GM21825 (cell line): Measurements from ENCODE around the gene ADAMTS2.
"Not testable (repeated sequence)": the region's sequence is repeated elsewhere in the genome, so short reads cannot be mapped to it uniquely, and the experiment has no call there.

Experiments used
- ATAC-seq: cut with Tn5 transposase; IDR thresholded peaks from one replicate; pipeline ENCODE4 v1.9.1; 2021; ENCODE audit warnings: mild to moderate bottlenecking, moderate library complexity; ENCODE audit not compliant: unreplicated experiment

ADAMTS2 gene

GRCh38 chr5:179298181-179298993, 46.9 kb downstream of the ADAMTS2 start:
- ATAC-seq = no peak

GRCh38 chr5:179297486-179298180, 47.6 kb downstream of the ADAMTS2 start:
- ATAC-seq = no peak

DNA sequence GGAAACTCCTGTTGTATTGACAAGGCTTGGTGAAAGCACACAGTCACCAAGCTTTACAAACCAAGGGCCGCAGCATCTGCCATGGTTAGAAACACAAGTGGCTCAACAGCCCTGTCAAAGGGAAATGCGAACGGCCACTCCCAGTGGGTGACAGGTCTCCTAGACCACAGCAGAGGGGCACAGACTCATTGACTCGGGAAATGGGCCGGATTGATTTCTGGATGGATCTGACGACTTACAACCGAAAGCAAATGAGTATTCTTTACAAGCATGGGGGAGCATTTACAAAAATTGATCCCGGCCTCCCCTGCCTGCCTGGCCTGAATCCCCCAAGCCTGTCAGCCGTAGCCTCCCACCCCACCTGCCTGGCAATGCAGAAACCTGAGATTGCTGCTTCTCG, 48.2 kb downstream of the ADAMTS2 start:
- ATAC-seq = no peak

- no peak for ATAC-seq
Measured at GRCh38 chr5:179296150-179296821, 49.0 kb downstream of the ADAMTS2 start.

DNA sequence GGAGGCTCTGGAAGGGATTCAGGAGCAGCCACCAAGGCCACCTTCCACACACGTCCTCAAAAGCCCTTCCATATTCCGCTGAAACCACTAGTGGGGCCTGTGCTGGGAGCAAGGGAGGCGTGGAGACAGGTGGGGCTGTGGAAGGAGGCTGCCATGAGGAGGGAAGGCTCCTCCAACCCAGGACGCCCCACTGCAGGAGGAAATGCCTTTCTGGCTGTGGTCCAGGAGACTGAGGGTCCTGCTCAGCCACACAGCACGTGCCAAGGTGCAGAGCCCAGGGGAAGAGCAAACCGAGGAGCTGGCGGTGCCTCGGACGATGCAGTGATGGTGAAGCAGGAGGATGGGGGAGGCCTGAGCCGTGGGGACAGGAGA, 49.5 kb downstream of the ADAMTS2 start:
- no peak for ATAC-seq

DNA sequence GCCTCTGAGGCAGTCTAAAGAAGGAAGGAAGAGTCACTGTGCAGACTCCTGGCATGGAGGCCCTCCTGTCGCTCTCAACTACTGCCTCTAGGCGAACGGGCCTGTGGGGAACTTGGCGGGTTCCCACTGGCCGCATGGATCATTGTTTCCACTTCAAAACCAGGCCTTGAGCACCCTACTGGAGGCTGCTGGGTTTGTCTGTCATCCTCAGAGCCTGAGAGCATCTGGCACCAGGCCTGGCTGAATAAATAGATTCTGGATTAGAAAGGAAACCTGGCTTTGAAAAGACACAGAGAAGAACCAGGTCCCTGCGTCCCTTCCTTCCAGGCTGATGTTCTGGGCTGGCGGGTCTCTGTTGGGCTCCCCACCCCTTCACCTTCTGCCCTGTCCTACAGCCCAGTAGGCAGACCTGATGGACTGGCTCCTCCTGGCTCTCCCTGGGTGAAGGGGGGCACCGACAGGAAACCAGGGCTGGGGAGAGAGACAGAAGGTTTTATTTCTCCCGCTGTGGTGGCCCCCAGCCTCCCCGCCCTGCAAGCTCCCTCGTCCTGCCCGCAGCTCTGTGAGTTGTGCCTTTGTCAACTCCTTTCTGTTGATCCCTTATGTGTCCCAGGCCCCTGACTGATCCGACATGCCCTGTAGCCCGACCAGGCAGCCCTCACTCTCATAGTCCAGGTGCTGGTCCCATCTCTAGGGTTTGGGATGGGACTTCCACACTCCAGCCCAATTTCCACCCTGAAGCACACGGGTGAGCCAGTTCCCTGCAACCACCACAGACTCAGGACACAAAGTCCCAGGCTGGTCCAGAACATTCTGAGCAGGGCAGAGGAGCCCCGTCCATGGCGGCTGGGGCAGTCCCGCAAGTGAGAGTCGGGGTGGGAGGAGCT, 50.1 kb downstream of the ADAMTS2 start:
- ATAC-seq = no peak

- ATAC-seq = no peak
Measured at GRCh38 chr5:179294131-179294780, 51.0 kb downstream of the ADAMTS2 start.

- ATAC-seq = no peak
Measured at GRCh38 chr5:179292681-179293635, 52.3 kb downstream of the ADAMTS2 start.

DNA sequence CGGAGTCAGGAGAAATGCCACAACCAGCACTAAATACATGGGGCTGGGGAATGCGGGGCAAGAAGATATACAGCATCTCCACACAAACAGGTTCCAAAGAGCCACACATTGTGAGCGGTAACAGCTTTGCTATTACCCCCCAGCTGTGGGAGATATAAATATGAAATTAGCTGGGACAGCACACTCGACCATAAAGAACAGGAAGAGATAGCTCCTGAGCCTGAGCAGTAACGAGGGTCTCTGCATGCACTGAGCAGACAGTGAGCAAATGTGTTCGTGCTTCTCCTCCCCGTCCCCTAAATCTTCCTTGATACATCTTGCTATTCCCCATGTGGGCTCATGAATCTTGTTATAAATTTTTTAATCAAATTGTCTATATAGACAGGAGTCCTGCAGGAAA, 53.1 kb downstream of the ADAMTS2 start:
- no peak for ATAC-seq

- no peak for ATAC-seq
Measured at GRCh38 chr5:179290681-179291540, 54.4 kb downstream of the ADAMTS2 start.

DNA sequence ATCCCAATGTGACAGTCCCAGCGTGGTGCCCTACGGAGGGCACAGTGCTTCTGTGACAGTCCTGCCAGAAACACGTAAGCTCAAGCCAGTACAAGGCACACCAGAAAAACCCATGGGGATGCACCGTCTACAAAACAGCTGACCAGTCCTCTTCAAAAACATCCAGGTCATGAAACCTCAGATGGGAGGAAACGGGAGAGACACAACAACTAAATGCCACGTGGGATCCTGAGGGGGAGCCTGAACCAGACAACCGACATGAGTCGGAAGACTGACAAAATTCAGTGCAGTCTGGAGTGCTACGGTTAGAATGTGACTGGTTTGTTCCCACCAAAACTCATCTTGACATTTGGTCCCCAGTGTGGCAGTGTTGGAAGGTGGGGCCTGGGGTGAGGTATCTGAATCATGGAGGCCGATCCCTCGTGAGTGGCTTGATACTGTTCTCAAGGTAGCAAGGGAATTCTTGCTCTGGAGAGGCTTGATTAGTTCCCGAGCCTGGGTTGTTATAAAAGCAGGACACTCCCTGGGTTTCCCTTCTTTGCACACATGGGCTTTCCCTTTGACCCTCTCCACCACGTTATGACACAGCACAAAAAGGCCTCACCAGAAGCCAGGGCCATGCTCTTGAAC, 55.4 kb downstream of the ADAMTS2 start:
- ATAC-seq = no peak

DNA sequence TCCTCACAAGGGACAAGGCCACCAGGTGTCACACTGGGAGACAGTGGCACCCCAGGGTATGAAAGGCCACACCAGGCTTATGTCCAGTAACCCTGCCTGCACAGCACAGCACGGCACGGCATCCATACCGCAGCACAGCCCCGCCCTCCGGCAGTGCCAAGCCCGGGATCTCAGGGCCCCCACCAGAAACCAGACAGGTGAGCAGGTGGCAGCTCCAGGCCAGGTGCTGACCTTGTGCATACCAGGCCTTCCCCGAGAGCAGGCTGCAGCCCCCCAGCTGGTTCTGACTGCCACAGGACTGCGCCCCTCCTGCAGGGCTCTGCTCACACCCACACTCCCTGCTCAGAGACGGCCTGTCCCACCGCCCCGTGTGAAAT, 56.5 kb downstream of the ADAMTS2 start:
- no peak for ATAC-seq

DNA sequence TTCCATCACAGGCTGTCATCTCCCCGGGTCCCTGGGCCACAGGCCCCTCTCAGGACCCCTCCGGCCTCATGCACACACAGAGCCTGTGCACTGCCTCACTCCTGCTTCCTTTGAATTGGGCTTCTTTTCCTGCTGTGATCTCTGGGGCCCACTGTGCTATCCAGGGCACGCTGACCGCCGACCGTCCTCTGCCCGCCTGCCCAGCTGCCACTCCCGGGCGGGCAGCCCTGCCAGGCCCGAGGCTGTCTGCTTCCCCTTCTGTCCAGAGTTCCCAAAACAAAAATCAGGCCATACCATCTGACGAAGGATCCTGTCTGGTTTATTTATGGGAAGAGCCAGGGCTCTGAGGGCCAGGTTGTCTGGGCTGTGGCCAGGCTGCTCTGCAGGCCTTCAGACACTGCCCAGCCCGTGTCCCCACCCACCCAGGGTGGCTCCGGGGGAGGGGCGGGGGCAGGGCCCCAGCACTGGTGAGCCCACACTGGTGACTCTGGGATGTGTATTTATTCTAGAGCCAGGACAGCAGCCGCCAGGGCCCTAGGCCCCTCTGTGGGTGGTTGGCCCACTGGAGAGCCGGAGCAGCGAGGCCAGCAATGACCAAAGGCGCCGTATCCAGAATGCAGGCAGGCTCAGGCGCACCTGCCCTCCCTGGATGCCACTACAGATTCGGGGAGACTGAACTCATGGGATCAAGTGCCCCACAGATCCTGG, 57.0 kb downstream of the ADAMTS2 start:
- no peak for ATAC-seq

DNA sequence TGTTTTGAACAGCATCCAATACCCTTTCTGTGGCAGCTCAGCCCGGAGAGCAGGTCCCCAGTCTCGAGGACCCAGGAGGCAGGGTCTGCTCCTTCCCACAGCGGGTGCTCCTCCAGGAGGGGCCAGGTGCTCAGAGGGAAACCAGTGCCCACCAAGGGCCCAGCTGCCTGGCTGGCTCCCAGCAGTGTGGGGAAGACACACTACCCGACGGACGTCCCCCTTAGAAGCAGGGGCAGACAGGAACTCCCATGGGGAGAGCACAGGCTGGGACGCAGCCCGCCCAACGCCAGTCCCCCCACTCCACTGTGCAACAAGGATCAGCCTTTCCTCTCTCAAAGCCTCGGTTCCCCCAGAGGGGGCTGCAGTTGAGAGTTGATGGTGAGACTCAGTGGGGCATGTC, 57.6 kb downstream of the ADAMTS2 start:
- ATAC-seq = no peak

DNA sequence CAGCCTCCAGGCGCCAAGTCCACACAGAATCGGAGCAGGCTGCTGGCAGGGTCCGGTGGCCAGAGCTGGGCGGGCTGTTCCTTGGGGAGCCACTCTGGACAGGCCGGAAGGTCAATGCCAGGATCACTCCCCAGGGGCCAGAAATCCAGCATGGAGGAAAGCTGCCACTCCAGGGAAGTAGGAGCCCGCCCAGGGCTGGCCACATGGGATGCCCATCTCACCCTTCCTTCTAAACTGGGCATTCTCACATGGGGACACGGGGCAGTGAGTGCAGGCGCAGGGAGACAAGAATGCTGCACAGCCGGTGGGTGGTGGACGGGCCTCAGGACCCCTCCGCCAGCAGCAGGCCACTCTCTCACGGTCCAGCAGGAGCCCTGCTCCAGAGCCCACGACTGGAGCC, 58.2 kb downstream of the ADAMTS2 start:
- ATAC-seq = no peak

DNA sequence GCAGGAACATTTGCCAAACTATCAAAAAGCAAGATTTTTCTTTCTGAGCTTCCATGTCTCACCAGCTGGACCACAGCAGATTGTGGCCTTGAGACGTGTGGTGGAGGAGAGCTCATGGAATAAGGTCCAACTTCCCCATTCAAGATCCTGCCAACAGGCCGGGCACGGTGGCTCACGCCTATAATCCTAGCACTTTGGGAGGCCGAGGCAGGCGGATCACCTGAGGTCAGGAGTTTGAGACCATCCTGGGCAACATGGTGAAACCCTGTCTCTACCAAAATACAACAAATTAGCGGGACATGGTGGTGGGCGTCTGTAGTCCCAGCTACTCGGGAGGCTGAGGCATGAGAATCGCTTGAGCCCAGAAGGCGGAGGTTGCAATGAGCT, 59.5 kb downstream of the ADAMTS2 start:
- not testable (repeated sequence) for ATAC-seq
